Bronchial epithelial cell (primary cell): ENCODE data around the gene C10orf90. TPM values are rescaled to one million over a fixed set of nuclear protein-coding genes. Genes with fewer than 3 reads are reported as not detected.

Experiments used
- DNase-seq: peaks from one replicate; pipeline ENCODE4 v3.0.0-alpha.2; 2010; ENCODE audit warnings: low read depth
- FAIRE-seq: peaks from 2 replicates; lab custom pipeline; 2011; peaks lifted over from hg19 to GRCh38; lab: Jason Lieb, UNC
- H3K27me3 ChIP-seq: 2 replicates; pipeline ENCODE4 v1.5.1; 2011; ENCODE audit warnings: low read length; ENCODE audit not compliant: control insufficient read depth, insufficient read depth
- H3K36me3 ChIP-seq: 2 replicates; pipeline ENCODE4 v1.5.1; 2011; ENCODE audit warnings: low read length; ENCODE audit not compliant: control insufficient read depth, insufficient read depth
- H3K4me3 ChIP-seq: 2 replicates; pipeline ENCODE4 v1.5.1; 2011; ENCODE audit warnings: mild to moderate bottlenecking, low read depth, low read length, control low read depth
- total RNA-seq: library from RNA; depleted of rRNA; stranded (reverse); fragments of >200 nt; gene quantifications from 2 replicates; pipeline ENCODE4 v1.2.1, GENCODE V29; 2014
- TF ChIP-seq, protein P1 (sequence below): IDR thresholded peaks from 2 replicates; pipeline ENCODE4 v1.5.1; 2011; ENCODE audit warnings: mild to moderate bottlenecking, moderate library complexity, low read length, control low read depth, inconsistent platforms; ENCODE audit not compliant: insufficient read depth, severe bottlenecking

Gene C10orf90
- total RNA-seq, 1 donor from 2014 or later: not detected

DNA sequence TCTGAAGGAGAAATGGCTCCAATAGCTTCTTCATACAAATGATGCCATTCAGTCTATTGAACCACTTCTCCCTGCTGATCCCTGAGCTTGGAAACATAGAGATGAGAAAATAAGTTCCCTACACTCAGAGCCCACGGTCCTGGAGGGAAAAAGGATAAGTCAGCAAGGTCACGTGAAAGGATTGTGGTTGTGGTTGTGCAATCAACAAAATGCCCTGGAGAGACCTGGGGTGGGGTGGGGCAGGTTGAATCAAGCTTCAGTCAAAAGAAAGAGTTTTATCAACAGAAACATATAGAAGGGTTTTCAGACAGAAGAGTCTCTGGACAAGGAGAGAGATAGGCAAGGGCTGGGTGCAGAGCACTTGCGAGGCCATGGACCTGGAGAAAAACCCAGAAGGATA is 30.1 kb downstream of the C10orf90 start:
- TF ChIP-seq, protein P1, sequence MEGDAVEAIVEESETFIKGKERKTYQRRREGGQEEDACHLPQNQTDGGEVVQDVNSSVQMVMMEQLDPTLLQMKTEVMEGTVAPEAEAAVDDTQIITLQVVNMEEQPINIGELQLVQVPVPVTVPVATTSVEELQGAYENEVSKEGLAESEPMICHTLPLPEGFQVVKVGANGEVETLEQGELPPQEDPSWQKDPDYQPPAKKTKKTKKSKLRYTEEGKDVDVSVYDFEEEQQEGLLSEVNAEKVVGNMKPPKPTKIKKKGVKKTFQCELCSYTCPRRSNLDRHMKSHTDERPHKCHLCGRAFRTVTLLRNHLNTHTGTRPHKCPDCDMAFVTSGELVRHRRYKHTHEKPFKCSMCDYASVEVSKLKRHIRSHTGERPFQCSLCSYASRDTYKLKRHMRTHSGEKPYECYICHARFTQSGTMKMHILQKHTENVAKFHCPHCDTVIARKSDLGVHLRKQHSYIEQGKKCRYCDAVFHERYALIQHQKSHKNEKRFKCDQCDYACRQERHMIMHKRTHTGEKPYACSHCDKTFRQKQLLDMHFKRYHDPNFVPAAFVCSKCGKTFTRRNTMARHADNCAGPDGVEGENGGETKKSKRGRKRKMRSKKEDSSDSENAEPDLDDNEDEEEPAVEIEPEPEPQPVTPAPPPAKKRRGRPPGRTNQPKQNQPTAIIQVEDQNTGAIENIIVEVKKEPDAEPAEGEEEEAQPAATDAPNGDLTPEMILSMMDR: no peak
- Histone ChIP-seq H3K4me3 (no peak overlapping the region), H3K27me3 (no peaks in the 10 kb centered on the region), H3K36me3 (no peaks in the 10 kb centered on the region)
- no peak for FAIRE-seq
- peak; percentile 82 for DNase-seq

DNA sequence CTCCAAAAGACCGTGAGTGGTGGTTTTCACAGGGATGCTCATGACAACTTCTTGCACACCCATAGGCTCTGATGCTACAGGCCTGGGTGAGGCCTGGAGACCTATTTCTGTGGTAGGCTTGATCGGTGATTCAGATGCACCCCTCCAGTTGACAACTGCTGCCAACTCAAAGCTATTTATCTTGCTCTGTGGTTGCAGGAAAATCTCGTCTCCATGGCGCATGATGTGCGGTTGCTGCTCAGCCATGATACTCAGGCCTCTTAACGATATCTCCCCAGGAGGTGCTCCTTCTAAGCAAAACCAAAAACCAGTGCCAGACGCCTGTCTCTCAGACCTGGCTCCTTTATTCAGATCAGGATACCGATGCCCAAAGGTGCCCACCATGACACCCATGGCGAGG is 31.4 kb downstream of the C10orf90 start:
- Histone ChIP-seq H3K36me3 (no peaks in the 10 kb centered on the region), H3K4me3 (no peak overlapping the region), H3K27me3 (no peaks in the 10 kb centered on the region)
- no peak for FAIRE-seq
- TF ChIP-seq, protein P1: no peak
- DNase-seq: no peak

- FAIRE-seq: no peak
- Histone ChIP-seq H3K36me3 (no peaks in the 10 kb centered on the region), H3K27me3 (no peaks in the 10 kb centered on the region), H3K4me3 (no peak overlapping the region)
- no peak for DNase-seq
- TF ChIP-seq, protein P1: no peak
Observed at GRCh38 chr10:126638542-126638941, 32.0 kb downstream of the C10orf90 start.

DNA sequence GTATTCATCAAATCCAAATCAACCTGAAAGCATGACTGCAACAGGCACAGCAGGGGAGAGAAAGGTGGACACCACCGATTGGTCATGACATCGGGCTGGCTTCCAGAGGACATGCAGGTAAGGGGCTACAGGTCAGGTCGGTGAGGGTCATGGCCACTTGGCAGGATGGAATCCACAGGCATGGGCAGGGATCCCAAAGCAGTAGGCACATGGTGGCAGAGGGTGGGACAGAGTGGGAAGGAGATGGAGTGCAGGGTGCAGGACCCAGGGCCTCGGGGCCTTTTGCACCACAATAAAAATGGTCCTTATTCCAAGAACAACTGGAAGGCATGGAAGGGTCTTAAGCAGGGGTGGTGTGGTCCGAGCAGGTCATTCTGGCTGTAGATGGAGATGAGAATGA is 33.0 kb downstream of the C10orf90 start:
- FAIRE-seq: no peak
- TF ChIP-seq, protein P1: no peak
- Histone ChIP-seq H3K27me3 (no peaks in the 10 kb centered on the region), H3K36me3 (no peaks in the 10 kb centered on the region), H3K4me3 (no peak overlapping the region)
- DNase-seq: no peak

- H3K27me3 ChIP-seq: no peaks in the 10 kb centered on the region
- peak; percentile 21 for DNase-seq
- FAIRE-seq: no peak
- TF ChIP-seq, protein P1: no peak
- no peaks in the 10 kb centered on the region for H3K36me3 ChIP-seq
- H3K4me3 ChIP-seq: no peak overlapping the region
Observed at GRCh38 chr10:126634911-126635310, 35.6 kb downstream of the C10orf90 start.

- no peak overlapping the region for H3K4me3 ChIP-seq
- H3K27me3 ChIP-seq: no peaks in the 10 kb centered on the region
- DNase-seq (peak; percentile 13), FAIRE-seq (no peak)
- TF ChIP-seq, protein P1: no peak
- no peaks in the 10 kb centered on the region for H3K36me3 ChIP-seq
Observed at GRCh38 chr10:126634347-126634746, 36.1 kb downstream of the C10orf90 start.
